Activated T-cell treated with anti-CD3 and anti-CD28 coated beads, Interleukin-2, amount 50 U/mL, for 4 hours (primary cell): ENCODE data around the gene UBE2L3. TPM values are rescaled to one million over a fixed set of nuclear protein-coding genes. Genes with fewer than 3 reads are reported as not detected.
A peak's percentile ranks its signal among the peaks of the same experiment; 100 is the strongest.
"Not testable (repeated sequence)": the region's sequence is repeated elsewhere in the genome, so short reads cannot be mapped to it uniquely, and the experiment has no call there.

Experiments used
- ATAC-seq, 2 donors: fragments of 200-7000 bp; cut with Tn5 transposase; one replicate each; pipeline ENCODE4 v1.10.0; 2021
- DNase-seq: peaks from one replicate; pipeline ENCODE4 v3.0.0-alpha.2; 2020
- H3K27me3 Mint-ChIP-seq: one replicate; pipeline ENCODE4 v1.8.0; 2021; ENCODE audit warnings: low read depth, mixed read lengths
- H3K36me3 Mint-ChIP-seq: one replicate; pipeline ENCODE4 v1.8.0; 2022; ENCODE audit warnings: mixed read lengths; ENCODE audit not compliant: insufficient read depth
- H3K4me1 Mint-ChIP-seq: one replicate; pipeline ENCODE4 v1.8.0; 2021; ENCODE audit warnings: low read depth, mixed read lengths
- H3K4me3 Mint-ChIP-seq: one replicate; pipeline ENCODE4 v1.8.0; 2021; ENCODE audit warnings: mild to moderate bottlenecking, moderate library complexity, mixed read lengths
- H3K9me3 Mint-ChIP-seq: one replicate; pipeline ENCODE4 v1.8.0; 2021; ENCODE audit warnings: mixed read lengths
- total RNA-seq, 3 donors: library from RNA; stranded (reverse); gene quantifications; one replicate each; pipeline ENCODE4 v1.2.1, GENCODE V29; 2021

UBE2L3 gene
- total RNA-seq, 3 donors from 2014 or later: 73.5 to 79.2 (median 78.0) TPM

GRCh38 chr22:21563912-21564311, 3.6 kb upstream of the UBE2L3 start:
- Mint-ChIP-seq H3K27me3 (no peaks in the 10 kb centered on the region), H3K36me3 (no peaks in the 10 kb centered on the region), H3K9me3 (no peaks in the 10 kb centered on the region), H3K4me1 (peaks cover 5% of the 10 kb centered on the region), H3K4me3 (no peak overlapping the region)
- DNase-seq (no peak), ATAC-seq (no peak)

DNA sequence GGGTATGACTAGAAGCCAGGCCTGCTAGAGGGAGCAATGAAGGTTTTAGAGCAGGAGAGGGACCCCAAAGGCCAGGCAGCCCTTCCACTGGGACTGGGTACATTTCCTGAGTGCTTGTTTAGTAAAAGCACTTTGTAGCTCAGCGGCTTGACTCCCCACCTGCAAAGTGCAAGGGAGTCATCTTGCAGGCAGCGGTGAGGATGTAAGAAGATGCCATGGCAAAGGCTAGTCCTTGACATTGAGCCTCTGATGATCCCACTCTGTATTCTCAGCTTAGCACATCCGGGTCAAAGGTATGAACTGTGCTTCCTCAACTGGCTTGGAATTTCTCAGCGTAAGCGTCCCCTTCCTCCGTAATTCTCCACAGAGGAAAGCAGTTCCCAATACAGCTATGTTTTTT, 3.1 kb upstream of the UBE2L3 start:
- H3K27me3 Mint-ChIP-seq: no peaks in the 10 kb centered on the region
- H3K4me1 Mint-ChIP-seq: peaks cover 9% of the 10 kb centered on the region
- H3K4me3 Mint-ChIP-seq: no peak overlapping the region
- no peak for DNase-seq
- H3K36me3 Mint-ChIP-seq: no peaks in the 10 kb centered on the region
- no peaks in the 10 kb centered on the region for H3K9me3 Mint-ChIP-seq
- no peak for ATAC-seq

DNA sequence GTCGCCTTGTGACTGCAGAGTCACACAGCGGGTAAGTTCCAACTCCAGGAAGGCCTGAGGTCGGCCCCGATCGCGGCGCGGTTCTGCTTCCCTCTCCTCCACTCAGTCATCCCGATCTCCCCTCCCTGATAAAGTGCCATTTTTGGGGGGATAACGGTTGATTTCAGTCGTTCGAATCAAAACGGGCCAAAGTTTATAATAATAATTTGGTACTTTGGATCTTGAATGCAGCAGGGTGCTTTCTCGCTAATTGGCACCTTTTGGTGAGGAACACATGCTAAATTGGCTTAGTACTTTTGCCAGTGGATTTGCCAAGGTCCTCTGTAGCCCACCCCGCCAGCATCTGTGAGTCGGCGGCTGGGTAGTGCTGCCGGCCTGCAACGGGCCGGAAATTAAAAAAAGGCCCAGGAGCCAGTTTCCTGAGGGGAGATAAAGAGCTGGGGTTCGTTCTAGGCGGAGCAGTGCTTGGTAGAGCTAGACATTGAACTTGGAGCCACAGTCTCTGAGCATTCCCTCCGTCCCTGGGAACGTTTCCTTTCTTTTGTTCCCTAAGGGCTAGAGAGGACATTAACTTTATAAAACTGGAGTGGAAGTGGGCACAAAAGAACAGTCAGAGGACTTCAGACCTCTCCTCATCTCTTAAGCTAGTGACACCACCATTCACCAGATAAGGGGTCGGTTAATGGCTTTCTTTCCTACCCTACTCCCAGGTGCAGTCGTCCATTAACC, 997 bp downstream of the UBE2L3 start:
- H3K27me3 Mint-ChIP-seq: no peaks in the 10 kb centered on the region
- H3K4me3 Mint-ChIP-seq: peak overlapping the region; percentile 93
- DNase-seq (no peak), ATAC-seq (peak; percentile 32 to 36)
- H3K4me1 Mint-ChIP-seq: peaks cover 47% of the 10 kb centered on the region
- peaks cover 14% of the 10 kb centered on the region for H3K36me3 Mint-ChIP-seq
- no peaks in the 10 kb centered on the region for H3K9me3 Mint-ChIP-seq

GRCh38 chr22:21569076-21569427, 1.5 kb downstream of the UBE2L3 start:
- not testable (repeated sequence) for ATAC-seq, DNase-seq, H3K27me3 Mint-ChIP-seq, H3K9me3 Mint-ChIP-seq
- Mint-ChIP-seq H3K36me3 (peaks cover 14% of the 10 kb centered on the region), H3K4me1 (peaks cover 52% of the 10 kb centered on the region), H3K4me3 (peak overlapping the region; percentile 93)

- DNase-seq (no peak), ATAC-seq (no peak)
- peak overlapping the region; percentile 93 for H3K4me3 Mint-ChIP-seq
- peaks cover 58% of the 10 kb centered on the region for H3K4me1 Mint-ChIP-seq
- H3K9me3 Mint-ChIP-seq: no peaks in the 10 kb centered on the region
- peaks cover 14% of the 10 kb centered on the region for H3K36me3 Mint-ChIP-seq
- no peaks in the 10 kb centered on the region for H3K27me3 Mint-ChIP-seq
Measured at GRCh38 chr22:21569459-21570170, 2.1 kb downstream of the UBE2L3 start.

DNA sequence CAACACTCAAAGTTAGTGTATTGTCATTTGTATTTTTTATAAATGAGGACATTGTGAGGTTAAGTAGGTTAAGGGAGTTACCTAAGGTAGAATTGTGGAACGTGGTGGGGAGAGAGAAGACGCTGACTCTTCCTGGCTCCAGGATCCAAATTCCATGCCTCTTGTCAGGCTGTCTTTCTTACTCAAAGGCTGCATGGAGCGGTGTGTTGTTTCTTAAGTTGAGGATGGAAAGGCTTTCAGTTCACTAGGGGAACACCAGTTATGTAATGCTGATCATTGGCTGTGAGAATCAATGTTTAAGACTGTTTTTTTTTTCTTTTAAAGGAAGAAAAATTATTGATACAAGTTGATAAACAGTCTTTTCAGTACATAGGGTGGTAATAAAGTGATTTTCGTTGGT, 2.9 kb downstream of the UBE2L3 start:
- H3K36me3 Mint-ChIP-seq: peaks cover 14% of the 10 kb centered on the region
- no peaks in the 10 kb centered on the region for H3K9me3 Mint-ChIP-seq
- H3K4me1 Mint-ChIP-seq: peaks cover 61% of the 10 kb centered on the region
- DNase-seq (no peak), ATAC-seq (no peak)
- peak overlapping the region; percentile 93 for H3K4me3 Mint-ChIP-seq
- H3K27me3 Mint-ChIP-seq: no peaks in the 10 kb centered on the region

GRCh38 chr22:21571679-21572078, 4.2 kb downstream of the UBE2L3 start:
- H3K4me1 Mint-ChIP-seq: peaks cover 66% of the 10 kb centered on the region
- ATAC-seq: peak; percentile 42
- peak overlapping the region; percentile 47 for H3K4me3 Mint-ChIP-seq

GRCh38 chr22:21573293-21573734, 5.8 kb downstream of the UBE2L3 start:
- peaks cover 81% of the 10 kb centered on the region for H3K4me1 Mint-ChIP-seq
- ATAC-seq (no peak), DNase-seq (no peak)
- no peaks in the 10 kb centered on the region for H3K27me3 Mint-ChIP-seq
- peaks cover 18% of the 10 kb centered on the region for H3K36me3 Mint-ChIP-seq
- no peak overlapping the region for H3K4me3 Mint-ChIP-seq
- no peaks in the 10 kb centered on the region for H3K9me3 Mint-ChIP-seq

More at GRCh38 chr22:21571679-21572078, 4.2 kb downstream of the UBE2L3 start:
- Mint-ChIP-seq H3K27me3 (no peaks in the 10 kb centered on the region), H3K9me3 (no peaks in the 10 kb centered on the region), H3K36me3 (peaks cover 14% of the 10 kb centered on the region)
- no peak for DNase-seq

DNA sequence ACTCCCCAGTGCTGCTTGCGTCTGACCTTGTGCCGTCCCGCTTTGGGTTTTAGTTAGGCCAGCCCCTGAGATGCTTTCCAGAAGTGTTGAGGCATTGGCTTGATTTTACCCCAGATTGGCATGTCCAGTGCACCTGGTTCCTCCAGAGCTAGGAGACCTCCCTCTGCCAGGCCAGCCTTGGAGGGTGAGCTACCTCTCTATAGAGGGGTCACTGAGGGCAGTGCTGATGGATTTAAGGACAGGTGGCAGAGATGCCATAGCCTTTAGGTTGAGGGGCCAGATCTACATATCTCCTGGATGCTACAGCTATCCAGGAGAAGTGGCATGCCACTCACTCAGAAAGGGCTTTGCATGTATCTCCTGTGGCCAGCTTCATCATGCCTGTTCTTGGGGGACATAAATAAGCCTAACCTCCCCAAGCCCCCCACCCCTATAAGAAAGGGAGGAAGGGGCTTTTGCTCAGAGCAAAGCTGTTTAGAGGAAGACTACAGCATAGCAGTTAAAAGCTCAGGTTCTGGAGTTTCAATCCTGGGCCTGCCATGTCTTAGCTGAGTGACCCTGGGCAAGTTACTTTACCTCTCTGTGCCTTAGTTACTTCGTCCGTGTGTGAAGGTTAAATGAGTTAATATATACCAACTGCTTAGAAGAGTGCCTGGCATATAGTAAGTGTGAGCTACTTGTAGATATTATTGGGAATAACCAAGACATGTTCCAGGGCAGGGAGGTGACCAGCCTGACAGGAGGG, 6.4 kb downstream of the UBE2L3 start:
- no peaks in the 10 kb centered on the region for H3K9me3 Mint-ChIP-seq
- H3K4me3 Mint-ChIP-seq: no peak overlapping the region

GRCh38 chr22:21579474-21579851, 11.9 kb downstream of the UBE2L3 start:
- Mint-ChIP-seq H3K4me1 (peaks cover 52% of the 10 kb centered on the region), H3K36me3 (peaks cover 3% of the 10 kb centered on the region), H3K27me3 (no peaks in the 10 kb centered on the region), H3K4me3 (no peak overlapping the region), H3K9me3 (no peaks in the 10 kb centered on the region)
- DNase-seq (no peak), ATAC-seq (no peak)

More for the DNA sequence above, 6.4 kb downstream of the UBE2L3 start:
- ATAC-seq (no peak), DNase-seq (no peak)
- no peaks in the 10 kb centered on the region for H3K27me3 Mint-ChIP-seq
- H3K4me1 Mint-ChIP-seq: peaks cover 80% of the 10 kb centered on the region
- peaks cover 18% of the 10 kb centered on the region for H3K36me3 Mint-ChIP-seq

DNA sequence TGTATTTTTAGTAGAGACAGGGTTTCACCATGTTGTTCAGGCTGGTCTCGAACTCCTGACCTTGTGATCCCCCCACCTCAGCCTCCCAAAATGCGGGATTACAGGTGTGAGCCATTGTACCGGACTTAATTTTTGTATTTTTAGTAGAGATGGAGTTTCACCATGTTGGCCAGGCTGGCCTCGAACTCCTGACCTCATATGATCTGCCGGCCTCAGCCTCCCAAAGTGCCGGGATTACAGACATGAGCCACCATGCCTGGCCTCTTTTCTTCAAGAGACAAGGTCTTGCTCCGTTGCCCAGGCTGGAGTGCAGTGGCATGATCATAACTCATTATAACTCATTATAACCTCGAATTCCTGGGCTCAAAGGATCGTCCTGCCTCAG, 13.1 kb downstream of the UBE2L3 start:
- ATAC-seq, H3K9me3 Mint-ChIP-seq, DNase-seq, H3K36me3 Mint-ChIP-seq, H3K4me3 Mint-ChIP-seq, H3K27me3 Mint-ChIP-seq: not testable (repeated sequence)
- H3K4me1 Mint-ChIP-seq: peaks cover 53% of the 10 kb centered on the region

GRCh38 chr22:21581009-21581713, 13.6 kb downstream of the UBE2L3 start:
- H3K9me3 Mint-ChIP-seq, H3K4me3 Mint-ChIP-seq, DNase-seq, H3K36me3 Mint-ChIP-seq, ATAC-seq, H3K27me3 Mint-ChIP-seq: not testable (repeated sequence)
- peaks cover 52% of the 10 kb centered on the region for H3K4me1 Mint-ChIP-seq

DNA sequence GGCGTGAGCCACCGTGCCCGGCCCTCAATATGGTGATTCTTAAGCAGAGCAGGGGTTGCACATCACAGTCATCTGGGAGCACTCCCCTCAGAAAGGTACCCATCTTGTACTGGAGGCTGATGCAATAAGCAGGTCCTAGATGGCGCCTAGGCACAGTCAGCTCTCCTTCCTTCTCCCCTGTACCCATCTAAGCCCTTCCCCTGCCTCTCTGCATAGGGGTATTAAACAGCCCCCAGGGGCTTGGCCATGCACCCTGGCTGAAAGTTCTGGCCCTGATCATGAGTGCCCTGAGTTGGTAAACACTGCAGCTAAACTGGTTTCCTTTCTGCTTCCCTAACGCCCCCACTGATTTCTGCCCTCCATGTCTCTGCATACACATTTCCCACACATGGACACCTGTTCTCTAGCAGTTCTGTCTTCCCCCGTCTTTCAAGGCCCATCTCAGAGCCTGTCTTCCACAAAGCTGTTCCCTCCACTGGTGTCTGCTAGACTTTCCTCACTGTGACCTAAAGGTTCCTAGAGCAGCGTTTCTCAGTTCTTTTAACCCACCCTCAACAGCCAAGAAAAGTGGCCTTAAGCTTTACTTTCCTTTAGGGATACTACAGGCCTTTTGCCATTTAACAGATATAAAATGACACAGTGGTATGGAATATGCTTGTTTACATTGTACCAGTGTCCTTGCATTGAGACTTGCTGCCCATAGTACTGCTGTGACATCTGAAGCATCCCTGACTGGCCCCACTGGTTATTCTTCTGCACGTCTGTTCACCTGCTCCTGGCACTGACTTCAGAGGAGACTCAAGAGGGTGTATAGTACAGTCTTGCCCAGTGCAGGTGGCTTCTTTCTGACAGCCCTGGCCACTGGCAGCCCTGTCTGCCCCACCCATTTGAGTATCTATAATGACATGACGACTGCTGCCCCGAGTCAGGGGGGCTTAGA, 15.6 kb downstream of the UBE2L3 start:
- peaks cover 2% of the 10 kb centered on the region for H3K36me3 Mint-ChIP-seq
- DNase-seq (no peak), ATAC-seq (no peak)
- H3K4me1 Mint-ChIP-seq: peaks cover 53% of the 10 kb centered on the region
- no peaks in the 10 kb centered on the region for H3K27me3 Mint-ChIP-seq
- H3K4me3 Mint-ChIP-seq: no peak overlapping the region
- H3K9me3 Mint-ChIP-seq: no peaks in the 10 kb centered on the region
